LNCAP (cell line): Measurements from ENCODE around the gene PRMT9.
A peak's percentile ranks its signal among the peaks of the same experiment; 100 is the strongest.

Experiments
- CTCF ChIP-seq: fragments of 450-650 bp; IDR thresholded peaks from 2 replicates; pipeline ENCODE4 v1.5.1; 2017; ENCODE audit warnings: mild to moderate bottlenecking

The PRMT9 gene

GRCh38 chr4:147596377-147596776 lies 87.6 kb downstream of the PRMT9 start:
- TF ChIP-seq CTCF = no peak

- TF ChIP-seq CTCF = no peak
Observed at GRCh38 chr4:147594578-147594977, 89.4 kb downstream of the PRMT9 start.

GRCh38 chr4:147594107-147594506 lies 89.9 kb downstream of the PRMT9 start:
- no peak for TF ChIP-seq CTCF

- TF ChIP-seq CTCF = no peak
Observed at GRCh38 chr4:147591106-147591505, 92.9 kb downstream of the PRMT9 start.

GRCh38 chr4:147590249-147590920 lies 93.6 kb downstream of the PRMT9 start:
- peak; percentile 68 for TF ChIP-seq CTCF

- TF ChIP-seq CTCF = no peak
Observed at GRCh38 chr4:147589586-147589985, 94.4 kb downstream of the PRMT9 start.
